Right kidney (tissue), 1 donor: Measurements from ENCODE around the gene OXLD1.

ENCODE experiments used
- DNase-seq: peaks from one replicate; pipeline ENCODE4 v3.0.0-alpha.2; 2016

The OXLD1 gene

DNA sequence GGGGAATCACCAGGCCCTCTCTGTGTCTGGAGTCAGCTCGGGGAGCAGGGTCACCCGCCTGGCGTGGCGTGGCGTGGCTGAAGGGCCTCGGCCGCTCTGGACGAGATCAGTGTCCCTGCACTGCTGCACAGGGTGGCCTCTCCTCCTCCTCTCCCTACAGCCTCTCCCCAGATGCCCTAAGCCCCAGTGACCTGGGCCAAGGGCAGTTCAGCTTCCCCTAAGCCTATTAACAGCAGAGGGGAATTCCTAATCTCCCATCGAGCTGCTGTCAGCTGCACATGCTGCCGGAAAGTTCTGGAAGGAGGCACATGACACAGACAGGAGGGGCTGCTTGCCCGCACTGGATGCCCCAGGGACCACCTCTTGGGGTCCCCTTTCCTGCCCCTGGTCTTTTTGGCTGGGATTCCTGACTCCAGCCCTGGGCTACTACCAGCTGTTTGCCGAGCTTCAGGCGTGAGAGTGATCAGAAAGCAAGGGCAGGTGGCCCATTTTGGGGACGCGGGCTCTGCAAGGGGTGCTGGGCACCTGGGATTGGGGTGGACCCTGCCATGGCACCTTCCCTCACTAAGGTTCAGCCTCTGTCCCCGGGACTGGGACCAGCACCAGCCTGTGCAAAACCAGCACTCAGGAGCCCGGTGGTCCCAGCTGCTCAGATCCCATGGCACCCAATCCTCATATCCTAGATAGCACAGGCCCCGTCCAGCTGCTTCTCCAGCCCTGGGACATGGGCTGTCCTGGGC is 10.9 kb downstream of the OXLD1 start:
- no peak for DNase-seq

DNA sequence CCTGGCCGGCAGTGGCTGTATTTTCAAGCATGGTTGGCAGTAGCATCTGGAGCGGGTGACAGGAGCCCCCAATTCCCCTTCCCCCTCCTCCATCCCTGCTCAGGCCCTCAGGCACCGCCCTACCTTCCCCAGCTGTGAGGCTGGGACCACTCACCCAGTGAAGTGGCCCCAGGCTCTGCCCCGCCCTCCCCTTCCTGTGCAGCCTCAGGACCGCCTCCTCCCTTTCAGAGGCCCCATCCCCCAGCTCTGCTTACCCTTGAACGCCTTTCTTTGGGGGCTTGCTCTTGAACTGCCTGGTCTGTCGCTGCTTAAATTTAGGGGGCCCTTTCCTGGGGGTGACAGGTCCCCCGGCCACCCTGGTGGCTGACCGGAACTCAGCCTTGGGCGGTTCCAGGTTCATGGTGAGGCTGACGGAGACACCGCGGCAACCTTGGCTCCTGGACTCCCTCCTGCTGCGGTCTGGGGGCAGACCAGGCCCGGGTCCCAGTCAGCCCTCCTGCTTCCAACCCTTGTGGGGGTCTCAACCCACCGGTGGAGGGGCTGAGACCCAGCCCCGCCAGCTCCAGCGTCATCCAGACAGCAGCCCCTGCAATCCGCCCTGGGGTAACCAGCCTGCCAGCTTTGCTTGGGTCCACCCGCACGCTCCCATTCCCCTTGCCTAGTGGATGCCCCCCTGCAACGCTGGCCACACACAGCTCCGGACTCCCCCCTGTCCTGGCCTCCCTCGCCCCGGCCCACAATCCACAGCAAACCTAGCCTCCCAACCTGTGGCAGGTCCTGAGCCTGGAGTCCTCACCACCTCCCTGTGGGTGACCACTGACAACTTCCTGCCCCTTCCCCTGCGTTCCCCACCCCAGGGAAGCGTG is 13.3 kb downstream of the OXLD1 start:
- DNase-seq = peak; percentile 59

GRCh38 chr17:81651692-81652091 is 14.7 kb downstream of the OXLD1 start:
- DNase-seq = no peak

DNA sequence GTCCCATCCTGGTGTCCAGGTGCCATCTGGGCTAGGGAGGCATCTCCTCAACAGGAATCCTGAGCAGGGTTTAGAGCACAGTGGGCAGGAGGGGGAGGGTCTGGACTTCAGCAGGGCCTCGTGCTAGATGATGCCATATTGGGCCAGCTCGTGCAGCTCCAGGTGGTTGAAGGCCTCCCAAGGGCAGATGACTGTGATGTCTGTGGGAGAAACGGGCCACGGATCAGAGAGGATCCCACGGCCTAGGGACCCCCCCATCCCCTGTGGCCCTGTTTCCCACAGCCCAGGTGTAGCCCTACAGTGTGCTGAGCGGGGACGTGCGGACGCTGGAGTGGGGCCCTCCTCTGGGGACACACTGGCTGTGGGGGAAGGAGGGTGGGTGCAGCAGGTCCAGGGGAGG is 15.5 kb downstream of the OXLD1 start:
- no peak for DNase-seq

DNA sequence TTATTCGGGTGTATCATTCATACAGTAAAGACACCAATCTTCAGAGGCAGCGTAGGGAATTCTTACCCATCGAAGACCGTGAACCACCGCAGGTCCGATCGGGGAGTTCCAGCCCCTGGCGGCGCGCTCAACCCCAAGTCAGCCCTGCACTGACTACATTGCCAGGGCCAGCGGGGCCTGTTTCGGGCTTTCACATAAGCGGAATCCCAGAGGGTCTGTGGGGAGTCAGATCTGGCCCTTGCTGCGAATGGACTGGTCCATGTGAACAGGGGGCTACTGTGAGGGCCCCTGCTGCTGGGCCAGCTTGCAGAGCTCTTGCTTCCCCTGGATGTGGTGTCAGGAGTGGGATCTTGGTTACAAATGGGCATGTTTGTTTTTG is 17.7 kb downstream of the OXLD1 start:
- no peak for DNase-seq

DNA sequence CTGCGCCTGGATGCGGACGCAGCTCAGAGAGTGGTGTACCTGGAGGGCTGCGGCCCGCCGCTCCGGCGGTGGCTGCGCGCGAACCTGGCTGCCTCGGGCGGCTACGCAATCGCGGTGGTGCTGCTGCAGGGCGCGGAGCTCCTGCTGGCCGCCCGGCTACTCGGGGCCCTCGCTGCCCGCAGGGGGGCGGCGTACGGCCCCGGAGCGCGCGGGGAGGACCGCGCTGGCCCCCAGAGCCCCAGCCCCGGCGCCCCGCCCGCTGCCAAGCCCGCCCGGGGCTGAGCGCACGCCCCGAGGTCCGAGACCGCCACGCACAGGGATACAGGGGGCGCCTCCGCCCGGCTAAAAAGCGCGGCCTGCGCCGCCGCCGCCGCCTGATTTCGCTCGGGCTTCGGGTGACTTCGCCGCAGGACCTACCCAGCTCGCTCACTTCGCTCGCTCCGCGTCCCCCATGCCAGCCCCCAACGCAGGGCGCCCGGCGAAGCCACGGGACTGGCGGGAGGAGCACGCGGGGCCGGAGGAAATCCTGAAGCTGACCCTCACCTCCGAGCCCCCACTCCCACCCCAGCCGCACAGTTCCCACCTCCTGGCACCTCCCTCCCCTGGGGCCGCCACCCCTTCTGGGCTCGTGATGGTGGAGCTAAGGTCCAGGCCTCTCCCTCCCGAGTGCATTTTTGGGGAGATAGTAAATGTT is 18.2 kb downstream of the OXLD1 start:
- DNase-seq = no peak

DNA sequence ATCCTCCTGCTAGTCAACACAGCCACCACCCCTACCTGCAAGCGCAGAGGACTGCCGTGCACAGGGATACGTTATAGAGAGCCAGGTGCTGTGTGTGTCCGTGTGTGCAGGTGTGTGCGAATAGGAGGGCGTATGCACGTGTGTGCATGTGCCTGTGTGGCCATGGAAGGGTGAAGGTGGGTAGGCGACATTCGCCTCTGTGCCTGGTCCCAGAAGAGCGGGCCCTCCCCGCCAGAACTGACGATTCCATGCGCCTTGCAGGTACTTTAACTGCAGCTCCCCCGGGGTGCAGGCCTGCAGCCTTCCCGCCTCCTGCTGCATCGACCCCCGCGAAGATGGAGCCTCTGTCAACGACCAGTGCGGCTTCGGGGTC is 18.8 kb downstream of the OXLD1 start:
- no peak for DNase-seq

GRCh38 chr17:81646869-81647600 is 19.4 kb downstream of the OXLD1 start:
- no peak for DNase-seq

DNA sequence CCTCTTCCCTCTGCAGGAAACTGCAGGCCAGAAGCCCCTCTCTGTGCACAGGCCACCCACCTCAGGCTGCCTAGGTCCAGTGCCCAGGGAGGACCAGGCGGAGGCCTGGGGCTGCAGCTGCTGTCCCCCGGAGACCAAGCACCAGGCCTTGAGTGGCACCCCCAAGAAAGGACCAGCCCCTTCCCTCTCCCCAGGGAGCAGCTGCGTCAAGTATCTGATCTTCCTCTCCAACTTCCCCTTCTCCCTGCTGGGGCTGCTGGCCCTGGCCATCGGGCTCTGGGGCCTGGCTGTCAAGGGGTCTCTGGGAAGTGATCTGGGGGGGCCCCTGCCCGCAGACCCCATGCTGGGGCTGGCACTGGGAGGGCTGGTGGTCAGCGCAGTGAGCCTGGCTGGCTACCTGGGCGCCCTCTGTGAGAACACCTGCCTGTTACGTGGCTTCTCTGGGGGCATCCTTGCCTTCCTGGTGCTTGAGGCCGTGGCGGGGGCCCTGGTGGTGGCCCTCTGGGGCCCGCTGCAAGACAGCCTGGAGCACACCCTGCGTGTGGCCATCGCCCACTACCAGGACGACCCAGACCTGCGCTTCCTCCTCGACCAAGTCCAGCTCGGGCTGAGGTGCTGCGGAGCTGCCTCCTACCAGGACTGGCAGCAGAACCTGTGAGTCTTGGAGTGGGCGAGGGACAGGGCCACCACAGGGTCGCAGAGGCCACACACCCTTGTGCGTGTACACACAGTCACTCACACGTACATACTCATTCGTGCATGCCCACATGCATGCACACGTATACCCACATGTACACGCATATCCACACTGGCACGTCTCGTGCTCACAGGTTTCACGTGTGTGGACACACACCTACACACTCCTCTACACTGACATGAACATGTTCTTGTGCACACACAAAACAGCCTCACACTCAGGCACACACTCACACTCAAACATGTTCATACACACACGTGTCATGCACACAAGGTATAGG is 21.1 kb downstream of the OXLD1 start:
- no peak for DNase-seq

- no peak for DNase-seq
Measured at GRCh38 chr17:81644496-81644895, 21.9 kb downstream of the OXLD1 start.

- no peak for DNase-seq
Measured at GRCh38 chr17:81641825-81642489, 24.4 kb downstream of the OXLD1 start.

- DNase-seq = no peak
Measured at GRCh38 chr17:81640011-81640410, 26.4 kb downstream of the OXLD1 start.

GRCh38 chr17:81638683-81639082 is 27.7 kb downstream of the OXLD1 start:
- no peak for DNase-seq

GRCh38 chr17:81636505-81637288 is 29.7 kb downstream of the OXLD1 start, which contains the start of the genes NPLOC4 and TSPAN10:
Gene NPLOC4 (minus strand): TSS chr17:81637112. CDS start chr17:81636930, 182 bp downstream.
Gene TSPAN10 (plus strand): TSS chr17:81637196. CDS start chr17:81642413, 5,217 bp downstream.
- peak; percentile 83 for DNase-seq

GRCh38 chr17:81635973-81636504 is 30.4 kb downstream of the OXLD1 start:
- DNase-seq = no peak

- DNase-seq = no peak
Measured at GRCh38 chr17:81635431-81635830, 31.0 kb downstream of the OXLD1 start.

GRCh38 chr17:81631482-81631881 is 34.9 kb downstream of the OXLD1 start:
- no peak for DNase-seq

GRCh38 chr17:81630274-81630673 is 36.1 kb downstream of the OXLD1 start:
- no peak for DNase-seq

GRCh38 chr17:81621494-81622130 is 44.8 kb downstream of the OXLD1 start:
- no peak for DNase-seq
